Kidney (tissue), 14 donors: ENCODE data around the gene CCDC50. TPM values are rescaled to one million over a fixed set of nuclear protein-coding genes. Genes with fewer than 3 reads are reported as not detected.

Experiments used
- DNase-seq, 5 donors: peaks; one replicate each; pipeline ENCODE4 v3.0.0-alpha.2; 2013 to 2020
- FAIRE-seq: peaks from 2 replicates; lab custom pipeline; 2012; peaks lifted over from hg19 to GRCh38; lab: Jason Lieb, UNC
- H3K27ac ChIP-seq, 2 donors: one replicate each; pipeline ENCODE4 v1.7.0; 2013; ENCODE audit warnings: low read depth in 2 of 2, low read length in 2 of 2, inconsistent platforms in 1 of 2
- H3K27me3 ChIP-seq: one replicate; pipeline ENCODE4 v1.7.1; 2013; ENCODE audit warnings: low read length, inconsistent platforms; ENCODE audit not compliant: control insufficient read depth, insufficient read depth
- H3K36me3 ChIP-seq, 3 donors: one replicate each; pipeline versions ENCODE4 v1.7.0 to v1.7.1; 2013; ENCODE audit warnings: low read length in 3 of 3, control low read depth in 1 of 3, inconsistent platforms in 1 of 3; ENCODE audit not compliant: insufficient read depth in 3 of 3, control insufficient read depth in 2 of 3
- H3K4me1 ChIP-seq, 3 donors: one replicate each; pipeline versions ENCODE4 v1.7.0 to v1.7.1; 2013; ENCODE audit warnings: low read length in 3 of 3, inconsistent platforms in 1 of 3, low read depth in 1 of 3; ENCODE audit not compliant: control insufficient read depth in 2 of 3, insufficient read depth in 2 of 3
- H3K4me3 ChIP-seq, 3 donors: one replicate each; pipeline versions ENCODE4 v1.7.0 to v1.8.1; 2013; ENCODE audit warnings: low read length in 3 of 3, control low read depth in 1 of 3, inconsistent platforms in 1 of 3
- H3K9ac ChIP-seq, 3 donors: one replicate each; pipeline versions ENCODE4 v1.7.0 to v1.7.1; 2013; ENCODE audit warnings: low read length in 3 of 3, control low read depth in 1 of 3, inconsistent platforms in 1 of 3
- H3K9me3 ChIP-seq, 3 donors: one replicate each; pipeline versions ENCODE4 v1.7.0 to v1.7.1; 2013; ENCODE audit warnings: low read length in 3 of 3, control low read depth in 1 of 3, inconsistent platforms in 1 of 3; ENCODE audit not compliant: control insufficient read depth in 2 of 3, insufficient read depth in 1 of 3
- intact Hi-C: fragments of 100-400 bp; cut with DNase I; formaldehyde crosslinking; loops from one replicate; pipeline ENCODE4 v1.11.1; 2022
- polyA plus RNA-seq: library from polyadenylated mRNA; stranded (reverse); fragments of 350-450 nt; fragmentation: Illumina TruSeq; extraction: RNeasy Lipid Tissue Mini Kit (QIAGEN cat#74804); gene quantifications from one replicate; pipeline ENCODE4 v1.2.3, GENCODE V29; 2014; ENCODE audit warnings: low read depth, low replicate concordance; ENCODE audit not compliant: insufficient read depth
- total RNA-seq: library from RNA; stranded (reverse); fragmentation: NEBNext Ultra II Directional; extraction: Animal tissue kit (Norgen Biotek cat#: 25700); gene quantifications from one replicate; pipeline ENCODE4 v1.2.1, GENCODE V29; 2021
- TF ChIP-seq, protein P1 (sequence below): IDR thresholded peaks from 3 replicates; pipeline ENCODE4 v1.5.1; 2012; ENCODE audit warnings: mild to moderate bottlenecking, moderate library complexity, borderline replicate concordance; ENCODE audit not compliant: insufficient read depth; ENCODE audit errors: extremely low read depth
- donor health status: control.
- donor health status: control.
- donor health status: control.
- donor health status: control.
- donor health status: control.
- donor health status: DM: yes; HTN: yes; CAD: no.
- donor health status: Normal renal cell carcinoma (clear cell type).

Gene CCDC50
- total and polyA plus RNA-seq, 2 donors from 2014 or later = 34.7 to 105 TPM

DNA sequence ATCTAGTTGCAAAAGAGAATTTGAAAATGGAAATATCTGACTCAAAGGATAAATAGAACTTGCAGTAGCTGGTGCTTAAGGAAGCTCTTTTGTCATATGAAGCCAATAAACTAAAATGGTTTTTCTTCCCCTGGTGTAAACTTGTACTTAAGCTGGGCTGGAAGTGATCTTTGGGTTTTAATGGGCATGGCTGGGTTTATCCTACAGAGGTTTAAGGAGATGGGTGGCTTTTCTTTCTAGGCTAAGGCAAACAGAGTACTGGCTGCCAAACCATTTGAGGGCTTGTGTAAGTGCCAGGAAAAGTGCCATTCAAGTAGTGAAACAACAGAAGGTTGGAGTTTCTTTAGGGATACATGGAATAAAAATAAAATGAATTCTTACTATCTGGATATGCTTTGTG, 13.2 kb downstream of the CCDC50 start:
- H3K9ac ChIP-seq = no peak overlapping the region
- no peaks in the 10 kb centered on the region for H3K36me3 ChIP-seq
- H3K27ac ChIP-seq = no peak overlapping the region
- no peak for FAIRE-seq
- DNase-seq = no peak
- H3K27me3 ChIP-seq = no peaks in the 10 kb centered on the region
- H3K4me1 ChIP-seq = peaks cover 0 to 20% (median 4%) of the 10 kb centered on the region in 3 donors
- H3K4me3 ChIP-seq = no peak overlapping the region
- intact Hi-C loops = no loop called here
- TF ChIP-seq, protein P1, sequence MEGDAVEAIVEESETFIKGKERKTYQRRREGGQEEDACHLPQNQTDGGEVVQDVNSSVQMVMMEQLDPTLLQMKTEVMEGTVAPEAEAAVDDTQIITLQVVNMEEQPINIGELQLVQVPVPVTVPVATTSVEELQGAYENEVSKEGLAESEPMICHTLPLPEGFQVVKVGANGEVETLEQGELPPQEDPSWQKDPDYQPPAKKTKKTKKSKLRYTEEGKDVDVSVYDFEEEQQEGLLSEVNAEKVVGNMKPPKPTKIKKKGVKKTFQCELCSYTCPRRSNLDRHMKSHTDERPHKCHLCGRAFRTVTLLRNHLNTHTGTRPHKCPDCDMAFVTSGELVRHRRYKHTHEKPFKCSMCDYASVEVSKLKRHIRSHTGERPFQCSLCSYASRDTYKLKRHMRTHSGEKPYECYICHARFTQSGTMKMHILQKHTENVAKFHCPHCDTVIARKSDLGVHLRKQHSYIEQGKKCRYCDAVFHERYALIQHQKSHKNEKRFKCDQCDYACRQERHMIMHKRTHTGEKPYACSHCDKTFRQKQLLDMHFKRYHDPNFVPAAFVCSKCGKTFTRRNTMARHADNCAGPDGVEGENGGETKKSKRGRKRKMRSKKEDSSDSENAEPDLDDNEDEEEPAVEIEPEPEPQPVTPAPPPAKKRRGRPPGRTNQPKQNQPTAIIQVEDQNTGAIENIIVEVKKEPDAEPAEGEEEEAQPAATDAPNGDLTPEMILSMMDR = no peak
- H3K9me3 ChIP-seq = no peaks in the 10 kb centered on the region

DNA sequence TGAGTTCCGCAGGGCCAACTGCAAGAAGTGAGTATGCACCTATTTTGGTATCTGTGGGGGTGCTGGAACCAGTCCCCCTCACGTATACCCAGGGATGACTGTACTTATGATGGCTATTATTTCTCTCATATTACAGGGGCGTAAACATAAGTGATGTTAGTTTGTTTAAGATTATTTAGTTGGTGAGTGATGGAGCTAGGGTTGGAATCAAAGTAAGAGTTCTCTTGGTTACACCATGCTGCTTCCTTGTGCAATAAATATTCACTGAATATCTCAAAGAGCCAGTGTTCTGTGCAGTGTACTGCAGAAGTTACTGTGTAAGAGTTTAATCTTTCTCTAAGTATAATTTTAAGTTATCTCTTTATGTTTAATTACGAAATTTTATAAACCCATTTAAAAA, 13.9 kb downstream of the CCDC50 start:
- Histone ChIP-seq H3K9ac (no peak overlapping the region), H3K4me3 (no peak overlapping the region), H3K9me3 (no peaks in the 10 kb centered on the region), H3K36me3 (no peaks in the 10 kb centered on the region), H3K27me3 (no peaks in the 10 kb centered on the region), H3K27ac (no peak overlapping the region), H3K4me1 (peaks cover 0 to 22% (median 4%) of the 10 kb centered on the region in 3 donors)
- intact Hi-C loops = no loop called here
- DNase-seq = no peak
- TF ChIP-seq, protein P1 = no peak
- no peak for FAIRE-seq

DNA sequence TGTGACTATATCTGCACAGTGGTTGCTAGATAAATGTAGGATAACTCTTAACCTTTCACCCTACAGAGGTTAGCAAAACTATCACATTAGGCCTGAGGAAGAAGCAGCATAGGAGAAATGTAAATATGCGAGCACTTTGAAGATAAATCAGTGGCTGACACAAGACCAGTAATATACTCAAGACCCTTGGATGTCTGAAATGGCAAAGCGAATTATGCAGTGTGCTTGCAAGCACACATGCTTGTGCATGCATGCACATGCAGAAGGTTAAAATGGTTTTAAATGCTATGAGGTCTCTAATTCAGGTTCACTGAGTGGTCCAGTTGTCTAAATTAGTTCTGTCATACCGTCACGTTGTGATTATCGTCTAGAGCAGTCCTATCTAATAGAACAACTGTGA, 14.7 kb downstream of the CCDC50 start:
- Histone ChIP-seq H3K4me1 (peaks cover 0 to 22% (median 4%) of the 10 kb centered on the region in 3 donors), H3K9ac (no peak overlapping the region), H3K9me3 (no peaks in the 10 kb centered on the region), H3K4me3 (no peak overlapping the region), H3K36me3 (no peaks in the 10 kb centered on the region), H3K27me3 (no peaks in the 10 kb centered on the region), H3K27ac (no peak overlapping the region)
- TF ChIP-seq, protein P1 = no peak
- FAIRE-seq = no peak
- intact Hi-C loops = no loop called here
- DNase-seq = no peak

DNA sequence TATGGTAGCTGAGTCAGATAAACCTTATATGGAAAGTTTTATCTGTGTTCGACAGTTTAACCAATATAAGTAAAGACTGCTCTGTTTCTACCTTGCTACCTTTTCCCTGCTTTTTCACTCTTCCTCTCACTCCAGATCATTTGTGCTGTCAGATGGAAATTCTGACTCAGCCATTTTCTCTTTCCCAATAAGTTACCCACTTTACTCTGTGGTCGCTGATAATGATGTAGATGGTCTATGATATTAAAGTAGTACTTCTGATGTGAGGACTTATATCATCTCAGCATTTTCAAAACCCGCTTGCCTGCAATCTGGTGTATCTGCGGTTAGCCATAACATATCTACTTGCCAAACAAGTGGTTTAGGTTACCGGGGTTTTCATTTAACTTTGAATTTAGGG, 16.1 kb downstream of the CCDC50 start:
- no peak overlapping the region for H3K4me3 ChIP-seq
- intact Hi-C loops = no loop called here
- H3K9me3 ChIP-seq = no peaks in the 10 kb centered on the region
- TF ChIP-seq, protein P1 = no peak
- no peak for FAIRE-seq
- H3K4me1 ChIP-seq = peaks cover 0 to 13% (median 0%) of the 10 kb centered on the region in 3 donors
- H3K36me3 ChIP-seq = no peaks in the 10 kb centered on the region
- no peak for DNase-seq
- no peak overlapping the region for H3K9ac ChIP-seq
- no peak overlapping the region for H3K27ac ChIP-seq
- H3K27me3 ChIP-seq = no peaks in the 10 kb centered on the region
